Nephron (organoid): Measurements from ENCODE around the gene CCDC38.
"Not testable (repeated sequence)": the region's sequence is repeated elsewhere in the genome, so short reads cannot be mapped to it uniquely, and the experiment has no call there.

ENCODE experiments used
- H3K27ac Mint-ChIP-seq, 3 experiments: 2 replicates each; pipeline ENCODE4 v1.8.0; 2020; ENCODE audit warnings: mixed read lengths in 3 of 3, mild to moderate bottlenecking in 2 of 3, moderate library complexity in 1 of 3
- H3K27me3 Mint-ChIP-seq: 2 replicates; pipeline ENCODE4 v1.8.0; 2021; ENCODE audit warnings: low read depth, mild to moderate bottlenecking, moderate library complexity, mixed read lengths
- H3K36me3 Mint-ChIP-seq: 2 replicates; pipeline ENCODE4 v1.8.0; 2020; ENCODE audit warnings: low read depth, mixed read lengths
- H3K4me1 Mint-ChIP-seq: 2 replicates; pipeline ENCODE4 v1.8.0; 2020; ENCODE audit warnings: mixed read lengths
- H3K4me3 Mint-ChIP-seq, 3 experiments: 2 replicates each; pipeline ENCODE4 v1.8.0; 2020; ENCODE audit warnings: mild to moderate bottlenecking in 3 of 3, mixed read lengths in 3 of 3, moderate library complexity in 2 of 3
- H3K9me3 Mint-ChIP-seq: 2 replicates; pipeline ENCODE4 v1.8.0; 2020; ENCODE audit warnings: mixed read lengths
- TF ChIP-seq, protein P1 (sequence below), 3 experiments: fragments of 200-600 bp; sonication (generic); IDR thresholded peaks; one replicate each; pipeline ENCODE4 v1.5.0; 2021; ENCODE audit warnings: antibody characterized with exemption in 3 of 3; ENCODE audit not compliant: unreplicated experiment in 3 of 3

The CCDC38 gene

DNA sequence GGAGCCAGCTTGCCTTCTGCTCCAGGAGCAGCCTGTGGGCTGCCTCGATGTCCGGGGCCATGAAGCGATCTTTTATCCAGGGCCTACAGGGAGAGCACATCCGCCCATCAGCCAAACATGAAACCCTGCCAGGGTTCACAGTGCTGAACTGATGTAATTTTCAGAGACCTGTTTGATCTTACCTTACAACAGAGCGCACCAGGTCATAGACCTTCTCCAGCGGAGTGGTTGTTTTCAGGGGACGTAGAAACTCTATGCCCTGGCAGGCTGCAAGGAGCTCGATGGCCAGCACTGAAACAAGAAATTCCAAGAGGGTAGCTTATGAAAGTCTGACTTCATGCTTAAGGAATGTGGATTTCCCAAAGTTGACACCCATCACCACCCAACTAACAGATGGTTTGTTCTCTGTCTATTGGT, 34.0 kb upstream of the CCDC38 start:
- no peak overlapping the region for H3K27ac Mint-ChIP-seq
- H3K36me3 Mint-ChIP-seq: no peaks in the 10 kb centered on the region
- TF ChIP-seq, protein P1, sequence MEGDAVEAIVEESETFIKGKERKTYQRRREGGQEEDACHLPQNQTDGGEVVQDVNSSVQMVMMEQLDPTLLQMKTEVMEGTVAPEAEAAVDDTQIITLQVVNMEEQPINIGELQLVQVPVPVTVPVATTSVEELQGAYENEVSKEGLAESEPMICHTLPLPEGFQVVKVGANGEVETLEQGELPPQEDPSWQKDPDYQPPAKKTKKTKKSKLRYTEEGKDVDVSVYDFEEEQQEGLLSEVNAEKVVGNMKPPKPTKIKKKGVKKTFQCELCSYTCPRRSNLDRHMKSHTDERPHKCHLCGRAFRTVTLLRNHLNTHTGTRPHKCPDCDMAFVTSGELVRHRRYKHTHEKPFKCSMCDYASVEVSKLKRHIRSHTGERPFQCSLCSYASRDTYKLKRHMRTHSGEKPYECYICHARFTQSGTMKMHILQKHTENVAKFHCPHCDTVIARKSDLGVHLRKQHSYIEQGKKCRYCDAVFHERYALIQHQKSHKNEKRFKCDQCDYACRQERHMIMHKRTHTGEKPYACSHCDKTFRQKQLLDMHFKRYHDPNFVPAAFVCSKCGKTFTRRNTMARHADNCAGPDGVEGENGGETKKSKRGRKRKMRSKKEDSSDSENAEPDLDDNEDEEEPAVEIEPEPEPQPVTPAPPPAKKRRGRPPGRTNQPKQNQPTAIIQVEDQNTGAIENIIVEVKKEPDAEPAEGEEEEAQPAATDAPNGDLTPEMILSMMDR (IDR thresholded peaks at IDR 0.05; ENCODE audit: unreplicated experiment in 3 of 3): no peak
- H3K9me3 Mint-ChIP-seq: no peaks in the 10 kb centered on the region
- no peak overlapping the region for H3K4me3 Mint-ChIP-seq
- peaks cover 6% of the 10 kb centered on the region for H3K4me1 Mint-ChIP-seq
- no peaks in the 10 kb centered on the region for H3K27me3 Mint-ChIP-seq

DNA sequence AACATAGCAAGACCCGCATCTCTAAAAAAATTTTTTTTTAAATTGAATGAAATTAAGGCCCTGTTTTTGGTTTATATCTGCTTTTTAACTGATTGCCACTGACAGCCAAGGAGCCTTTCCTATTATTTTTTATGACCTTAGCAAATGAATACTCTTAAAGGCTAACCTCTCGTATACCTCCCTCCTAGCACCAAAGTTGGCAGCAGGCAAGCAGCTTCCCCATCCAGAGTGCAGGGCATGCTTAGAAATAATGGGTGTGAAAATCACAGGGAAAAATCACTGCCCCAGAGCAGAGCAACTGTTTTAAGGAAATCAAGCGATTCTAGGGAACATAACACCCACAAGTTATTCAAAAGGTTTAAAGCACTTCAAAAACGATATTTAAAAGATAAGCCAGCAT, 33.1 kb upstream of the CCDC38 start:
- Mint-ChIP-seq H3K4me3 (no peak overlapping the region), H3K27me3 (peaks cover 4% of the 10 kb centered on the region), H3K9me3 (no peaks in the 10 kb centered on the region), H3K4me1 (peaks cover 6% of the 10 kb centered on the region), H3K27ac (no peak overlapping the region), H3K36me3 (no peaks in the 10 kb centered on the region)
- TF ChIP-seq, protein P1 (IDR thresholded peaks at IDR 0.05; ENCODE audit: unreplicated experiment in 3 of 3): no peak

- H3K27ac Mint-ChIP-seq: peak overlapping the region; percentile 37 to 85 (median 54)
- TF ChIP-seq, protein P1 (IDR thresholded peaks at IDR 0.05; ENCODE audit: unreplicated experiment in 3 of 3): no peak
- peaks cover 6% of the 10 kb centered on the region for H3K4me1 Mint-ChIP-seq
- no peaks in the 10 kb centered on the region for H3K9me3 Mint-ChIP-seq
- H3K27me3 Mint-ChIP-seq: peaks cover 9% of the 10 kb centered on the region
- no peak overlapping the region for H3K4me3 Mint-ChIP-seq
- H3K36me3 Mint-ChIP-seq: no peaks in the 10 kb centered on the region
Observed at GRCh38 chr12:95974358-95974757, 31.9 kb upstream of the CCDC38 start.

- Mint-ChIP-seq H3K9me3 (no peaks in the 10 kb centered on the region), H3K36me3 (no peaks in the 10 kb centered on the region), H3K27me3 (peaks cover 9% of the 10 kb centered on the region), H3K4me1 (peaks cover 6% of the 10 kb centered on the region), H3K27ac (peak overlapping the region in 2 of 3 experiments; percentile 52 to 86), H3K4me3 (no peak overlapping the region)
- TF ChIP-seq, protein P1 (IDR thresholded peaks at IDR 0.05; ENCODE audit: unreplicated experiment in 3 of 3): no peak
Observed at GRCh38 chr12:95972832-95973456, 30.5 kb upstream of the CCDC38 start.

- H3K4me3 Mint-ChIP-seq: no peak overlapping the region
- peaks cover 9% of the 10 kb centered on the region for H3K27me3 Mint-ChIP-seq
- H3K9me3 Mint-ChIP-seq: no peaks in the 10 kb centered on the region
Observed at GRCh38 chr12:95970905-95971304, 28.5 kb upstream of the CCDC38 start.

GRCh38 chr12:95969116-95969515, 26.7 kb upstream of the CCDC38 start:
- H3K36me3 Mint-ChIP-seq, H3K4me1 Mint-ChIP-seq, H3K9me3 Mint-ChIP-seq, H3K27ac Mint-ChIP-seq, H3K4me3 Mint-ChIP-seq, H3K27me3 Mint-ChIP-seq: not testable (repeated sequence)

More at GRCh38 chr12:95970905-95971304, 28.5 kb upstream of the CCDC38 start:
- H3K36me3 Mint-ChIP-seq: no peaks in the 10 kb centered on the region
- TF ChIP-seq, protein P1 (IDR thresholded peaks at IDR 0.05; ENCODE audit: unreplicated experiment in 3 of 3): no peak
- no peak overlapping the region for H3K27ac Mint-ChIP-seq
- H3K4me1 Mint-ChIP-seq: peaks cover 6% of the 10 kb centered on the region
